Measurements from ENCODE around the gene HK1.
"Not testable (repeated sequence)": the region's sequence is repeated elsewhere in the genome, so short reads cannot be mapped to it uniquely, and the experiment has no call there.

- TF ChIP-seq CTCF (conservative IDR thresholded peaks at IDR 0.05); EZH2 (IDR thresholded peaks at IDR 0.05; ENCODE audit: low read depth): not testable (repeated sequence)
Measured at GRCh38 chr10:69322346-69322745, 44.0 kb downstream of the HK1 start.
